GM19025 (cell line): ENCODE data around the gene PORCN.
A peak's percentile ranks its signal among the peaks of the same experiment; 100 is the strongest.
"Not testable (repeated sequence)": the region's sequence is repeated elsewhere in the genome, so short reads cannot be mapped to it uniquely, and the experiment has no call there.

ENCODE experiments used
- ATAC-seq: cut with Tn5 transposase; IDR thresholded peaks from one replicate; pipeline ENCODE4 v1.9.1; 2021; ENCODE audit warnings: mild to moderate bottlenecking, low read depth, moderate library complexity; ENCODE audit not compliant: unreplicated experiment

Gene PORCN

DNA sequence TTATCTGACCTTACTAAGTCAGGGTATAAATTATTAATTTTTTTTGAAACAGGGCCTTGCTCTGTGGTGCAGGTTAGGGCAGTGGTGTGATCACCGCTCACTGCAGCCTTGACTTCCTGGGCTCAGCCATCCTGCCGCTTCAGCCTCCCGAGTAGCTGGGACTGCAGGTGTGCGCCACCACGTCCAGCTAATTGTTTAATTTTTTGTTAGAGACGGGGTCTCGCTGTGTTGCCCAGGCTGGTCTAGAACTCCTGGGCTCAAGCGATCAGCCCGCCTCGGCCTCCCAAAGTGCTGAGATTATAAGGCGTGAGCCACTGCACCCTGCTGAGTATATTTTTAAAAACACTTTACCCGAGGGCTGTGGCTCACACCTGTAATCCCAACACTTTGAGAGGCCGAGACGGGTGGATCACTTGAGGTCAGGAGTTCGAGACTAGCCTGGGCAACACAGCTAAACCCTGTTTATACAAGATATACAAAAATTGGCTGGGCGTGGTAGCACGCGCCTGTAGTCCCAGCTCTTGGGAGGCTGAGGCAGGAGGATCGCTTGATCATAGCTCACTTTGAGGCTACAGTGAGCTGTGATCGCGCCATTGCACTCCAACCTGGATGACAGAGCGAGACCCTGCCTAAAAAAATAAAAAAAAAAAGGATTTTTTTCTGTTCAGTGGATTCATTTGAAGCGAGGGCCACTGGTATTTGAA is 30.0 kb downstream of the PORCN start:
- no peak for ATAC-seq

DNA sequence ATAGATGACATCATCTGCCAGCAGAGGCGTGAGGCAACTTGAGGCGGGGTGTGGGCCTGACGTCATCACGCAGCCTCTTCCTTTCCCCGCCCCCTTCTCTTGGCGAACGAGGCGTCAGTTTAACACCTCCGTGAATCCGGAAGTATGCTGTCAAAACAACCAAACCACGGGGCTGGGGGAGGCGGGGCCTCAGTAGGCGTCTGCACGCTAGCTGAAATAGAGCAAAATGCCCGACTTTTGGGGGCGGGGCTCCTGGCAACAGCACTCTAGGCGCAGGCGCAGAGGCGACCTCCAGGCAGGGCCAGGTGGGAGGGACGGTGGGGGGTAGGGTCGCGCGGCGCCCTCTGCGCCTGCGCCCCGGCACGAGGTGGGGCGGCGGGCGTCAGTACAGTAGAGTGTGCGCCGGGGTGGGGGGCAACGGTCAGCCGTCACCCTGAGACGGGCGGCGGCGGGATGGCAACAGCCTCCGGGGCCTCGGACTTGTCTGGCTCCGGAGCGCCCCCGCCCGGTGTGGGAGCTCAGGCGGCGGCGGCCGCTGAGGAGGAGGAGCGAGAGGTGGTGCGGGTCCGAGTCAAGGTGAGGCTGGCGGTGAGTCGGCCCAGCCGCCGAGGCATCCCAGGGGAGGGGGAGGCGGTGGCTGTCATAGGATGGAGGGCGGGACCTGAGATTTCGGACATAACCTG is 30.7 kb downstream of the PORCN start, which contains the start of gene TBC1D25:
Gene TBC1D25 (plus strand): TSS at position 370 of the 683 bp plus-strand sequence. CDS start 84 bp downstream, at position 454.
- ATAC-seq: peak; percentile 91

DNA sequence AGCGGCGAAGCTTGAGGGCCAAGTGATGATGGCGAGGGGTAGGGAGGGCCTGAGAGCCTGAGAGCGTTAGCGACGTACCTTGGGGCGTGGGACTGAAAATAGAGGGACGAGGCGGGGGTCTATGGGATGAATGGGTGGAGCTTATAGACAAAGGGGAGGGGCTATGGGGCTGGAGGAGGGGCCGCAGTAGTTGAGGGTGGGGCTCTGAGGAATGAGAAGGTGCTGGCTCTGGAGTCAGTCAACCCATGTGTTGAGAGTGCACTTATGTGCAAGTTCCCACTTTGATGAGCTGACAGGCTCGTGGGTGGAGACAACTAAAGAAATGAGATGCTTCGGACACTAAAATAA is 31.2 kb downstream of the PORCN start:
- peak; percentile 5 for ATAC-seq

DNA sequence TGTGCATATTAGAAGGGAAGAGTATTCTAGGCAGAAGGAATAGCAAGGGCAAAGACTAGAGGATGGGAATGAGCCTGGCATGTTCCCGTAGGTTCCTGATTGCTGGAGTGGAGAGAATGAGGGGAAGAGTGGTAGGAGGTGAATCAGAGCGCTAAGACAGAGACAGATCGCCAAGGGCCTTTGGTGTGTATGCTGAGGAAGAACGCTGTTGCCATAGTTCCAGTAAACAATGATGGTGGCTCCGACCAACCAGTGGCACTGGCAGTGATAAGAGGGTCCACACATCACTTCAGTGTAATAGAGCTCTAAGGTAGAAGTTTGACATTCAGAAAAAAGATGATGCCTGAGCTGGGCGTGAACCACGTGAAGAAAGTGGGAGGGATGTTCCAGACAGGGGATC is 31.7 kb downstream of the PORCN start:
- no peak for ATAC-seq

DNA sequence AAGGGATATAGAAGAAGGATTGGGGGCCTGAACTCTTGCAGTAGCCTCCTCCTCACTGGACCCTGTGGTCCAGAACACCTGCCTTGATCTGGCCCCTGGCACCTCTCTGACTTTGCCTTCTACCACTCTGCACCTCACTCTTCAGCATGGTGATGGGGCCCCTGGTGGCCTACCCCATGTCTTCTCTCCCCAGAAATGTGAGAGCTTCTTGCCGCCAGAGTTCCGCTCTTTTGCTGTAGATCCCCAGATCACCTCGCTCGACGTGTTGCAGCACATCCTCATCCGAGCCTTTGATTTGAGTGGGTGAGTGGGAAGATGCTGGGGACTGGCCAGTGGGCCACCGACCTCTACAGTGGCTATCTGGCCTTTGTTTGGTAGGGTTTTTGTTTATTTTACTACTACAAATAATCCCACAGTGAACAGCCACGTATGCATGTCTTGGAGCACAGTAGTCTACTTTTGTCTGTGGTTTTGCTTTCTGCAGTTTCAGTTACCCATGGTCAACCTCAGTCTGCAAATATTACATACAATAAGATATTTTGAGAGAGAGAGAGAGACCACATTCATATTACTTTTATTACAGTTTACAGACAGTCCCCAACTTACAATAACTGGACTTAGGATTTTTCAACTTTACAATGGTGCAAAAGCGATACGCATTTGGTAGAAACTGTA is 32.5 kb downstream of the PORCN start:
- no peak for ATAC-seq

DNA sequence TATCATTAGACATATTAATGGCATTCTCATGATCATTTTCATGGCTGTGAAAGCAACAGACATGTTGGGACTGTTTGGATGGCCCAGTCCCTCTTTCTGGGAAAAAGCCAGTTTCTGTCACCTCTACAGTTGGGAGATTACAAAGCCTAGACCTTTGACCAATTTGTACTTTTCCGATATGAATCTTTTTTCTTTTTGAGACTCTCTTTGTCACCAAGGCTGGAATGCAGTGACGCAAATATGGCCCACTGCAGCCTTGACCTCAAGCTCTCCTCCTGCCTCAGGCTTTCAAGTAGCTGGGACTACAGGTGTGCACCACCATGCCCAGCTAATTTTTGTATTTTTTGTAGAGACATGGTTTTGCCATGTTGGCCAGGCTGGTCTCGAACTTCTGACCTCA is 40.1 kb downstream of the PORCN start:
- ATAC-seq: no peak

DNA sequence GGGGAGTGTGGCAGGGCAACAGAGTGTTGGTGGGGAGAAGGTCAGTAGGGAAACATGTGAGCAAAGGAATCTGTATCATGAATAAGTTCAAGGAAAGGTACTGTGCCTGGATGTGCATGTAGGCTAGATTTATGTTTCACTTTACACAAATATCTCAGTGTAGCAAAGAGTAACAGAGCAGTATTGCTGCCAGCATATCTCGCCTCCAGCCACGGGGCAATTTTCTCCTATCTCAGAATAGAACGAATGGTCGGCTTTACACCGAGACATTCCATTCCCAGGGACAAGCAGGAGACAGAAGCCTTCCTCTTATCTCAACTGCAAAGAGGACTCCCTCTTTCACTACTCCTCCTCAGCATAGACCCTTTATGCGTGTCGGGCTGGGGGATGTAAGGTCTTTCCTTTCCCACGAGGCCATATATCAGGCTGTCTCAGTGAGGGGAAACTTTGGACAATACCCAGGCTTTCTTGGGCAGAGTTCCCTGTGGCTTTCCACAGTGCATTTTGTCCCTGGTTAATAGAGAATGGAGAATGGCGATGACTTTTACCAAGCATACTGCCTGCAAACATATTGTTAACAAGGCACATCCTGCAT is 47.0 kb downstream of the PORCN start:
- not testable (repeated sequence) for ATAC-seq

DNA sequence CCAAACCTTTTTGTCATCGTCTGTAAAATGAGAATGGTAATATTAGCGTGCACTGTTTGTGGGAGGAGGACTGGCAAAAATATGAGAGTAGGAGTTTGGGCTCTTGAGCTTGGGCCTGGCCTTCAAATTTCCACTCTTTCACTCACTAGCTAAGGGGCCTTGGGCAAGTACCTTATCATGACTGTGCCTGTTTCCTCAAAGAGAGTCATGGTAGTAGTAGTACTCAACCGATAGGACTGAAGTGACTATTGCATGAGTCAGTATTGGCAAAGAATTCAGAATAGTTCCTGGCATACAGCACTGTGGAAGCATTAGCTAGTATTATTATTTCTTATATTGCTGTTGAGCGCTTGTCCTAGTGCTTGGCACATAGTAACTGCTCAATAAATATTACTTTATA is 49.5 kb downstream of the PORCN start:
- ATAC-seq: no peak

DNA sequence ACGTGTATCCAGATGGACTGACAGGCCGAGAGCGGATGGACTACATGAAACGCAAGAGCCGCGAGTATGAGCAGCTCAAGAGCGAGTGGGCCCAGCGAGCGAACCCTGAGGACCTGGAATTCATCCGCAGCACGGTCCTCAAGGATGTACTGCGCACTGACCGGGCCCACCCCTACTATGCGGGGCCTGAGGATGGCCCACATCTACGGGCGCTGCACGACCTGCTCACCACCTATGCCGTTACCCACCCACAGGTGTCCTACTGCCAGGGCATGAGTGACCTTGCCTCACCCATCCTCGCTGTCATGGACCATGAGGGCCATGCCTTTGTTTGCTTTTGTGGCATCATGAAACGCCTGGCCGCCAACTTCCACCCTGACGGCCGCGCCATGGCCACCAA is 50.8 kb downstream of the PORCN start:
- no peak for ATAC-seq

DNA sequence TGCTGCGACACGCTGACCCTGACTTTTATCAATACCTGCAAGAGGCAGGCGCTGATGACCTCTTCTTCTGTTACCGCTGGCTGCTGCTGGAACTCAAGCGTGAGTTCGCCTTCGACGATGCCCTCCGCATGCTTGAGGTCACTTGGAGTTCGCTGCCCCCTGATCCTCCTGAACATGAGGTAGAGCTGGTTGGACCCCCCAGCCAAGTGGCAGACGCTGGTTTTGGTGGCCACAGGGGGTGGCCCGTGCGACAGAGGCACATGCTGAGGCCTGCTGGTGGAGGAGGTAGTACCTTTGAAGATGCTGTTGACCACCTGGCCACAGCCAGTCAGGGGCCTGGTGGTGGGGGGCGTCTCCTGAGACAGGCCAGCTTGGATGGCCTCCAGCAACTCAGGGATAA is 51.3 kb downstream of the PORCN start:
- no peak for ATAC-seq

DNA sequence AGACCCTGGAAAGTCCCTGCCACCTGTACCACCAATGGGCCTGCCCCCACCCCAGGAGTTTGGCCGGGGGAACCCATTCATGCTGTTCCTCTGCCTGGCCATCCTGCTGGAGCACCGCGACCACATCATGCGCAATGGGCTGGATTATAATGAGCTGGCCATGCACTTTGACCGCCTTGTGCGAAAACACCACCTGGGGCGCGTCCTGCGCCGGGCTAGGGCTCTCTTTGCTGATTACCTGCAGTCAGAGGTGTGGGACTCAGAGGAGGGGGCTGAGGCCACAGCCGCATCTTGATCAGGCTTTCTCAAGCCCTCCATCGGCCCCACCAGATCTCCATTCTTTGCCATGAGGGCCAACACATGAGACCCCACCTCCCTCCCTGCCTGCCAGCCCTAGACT is 51.9 kb downstream of the PORCN start:
- no peak for ATAC-seq

DNA sequence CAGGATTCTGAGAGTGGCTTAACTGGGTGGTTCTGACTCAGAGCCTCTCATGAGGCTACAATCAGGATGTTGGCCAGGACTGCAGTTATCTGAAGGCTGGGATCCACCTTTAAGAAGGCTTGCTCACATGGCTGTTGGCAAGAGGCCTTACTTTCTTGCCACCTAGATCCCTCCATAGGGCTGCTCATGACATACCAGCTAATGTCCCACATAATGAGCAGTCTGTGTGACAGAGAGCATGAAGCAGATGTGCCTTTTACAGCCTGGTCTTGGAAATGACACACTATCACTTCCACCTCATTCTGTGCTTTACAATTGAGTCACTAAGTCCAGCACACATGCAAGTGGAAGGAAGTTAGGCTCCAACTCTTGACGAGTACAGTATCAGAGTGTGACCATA is 61.2 kb downstream of the PORCN start:
- no peak for ATAC-seq
